Measurements from ENCODE around the gene HERPUD1. TPM values are rescaled to one million over a fixed set of nuclear protein-coding genes. Genes with fewer than 3 reads are reported as not detected.
"Not testable (repeated sequence)": the region's sequence is repeated elsewhere in the genome, so short reads cannot be mapped to it uniquely, and the experiment has no call there.

The HERPUD1 gene
- total RNA-seq, 5 donors from 2014 or later (not counting 1 experiment from before 2014, with no cell fraction given): 149 to 185 (median 167) TPM

- H3K27me3 ChIP-seq (replicated peaks in 1 of 2; ENCODE audit: control insufficient read depth in 2 of 2, extremely low read depth in 1 of 2, insufficient read depth in 2 of 2, low read length in 1 of 2): no peaks in the 10 kb centered on the region
- H3K36me3 Mint-ChIP-seq: peaks cover 25% of the 10 kb centered on the region
- 100% methylated on average over 2 of the region's 9 CpGs for whole genome bisulfite sequencing (ENCODE audit: insufficient coverage)
- H3K4me1 ChIP-seq (ENCODE audit: control insufficient read depth in 1 of 2, extremely low read depth in 1 of 2, insufficient read depth in 2 of 2, low read length in 2 of 2): peaks cover 20 to 70% of the 10 kb centered on the region in 2 experiments
- ChIA-PET POLR2A (interaction anchor here in 1 of 2 donors (0.7 to 1.1 kb wide), 2 partner anchors 8 to 117 kb away, joined by 3 to 5 read pairs; no protein-coding TSS in a partner anchor), CTCF (interaction anchor here (0.6 to 1.3 kb wide), 5 partner anchors 11 to 110 kb away, joined by 3 to 10 read pairs (median 3); no protein-coding TSS in a partner anchor)
- H3K4me3 Mint-ChIP-seq: no peak overlapping the region
- H3K4me1 Mint-ChIP-seq: peaks cover 83 to 84% (median 83%) of the 10 kb centered on the region in 3 donors
- DNase-seq (no peak), ATAC-seq (replicated peaks in 1 of 4) (no peak)
- no peaks in the 10 kb centered on the region for H3K9me3 ChIP-seq
- no peak overlapping the region for H3K4me3 ChIP-seq (ENCODE audit: control insufficient read depth in 1 of 2, extremely low read depth in 1 of 2, low read length in 1 of 2)
- H3K27me3 Mint-ChIP-seq: no peaks in the 10 kb centered on the region
- H3K9me3 Mint-ChIP-seq: no peaks in the 10 kb centered on the region
- H3K27ac ChIP-seq (ENCODE audit: low read length): no peak overlapping the region
- peaks cover 4 to 21% of the 10 kb centered on the region in 2 donors for H3K36me3 ChIP-seq (ENCODE audit: control insufficient read depth in 2 of 2, extremely low read depth in 1 of 2, insufficient read depth in 1 of 2, low read length in 1 of 2)
- peak overlapping the region; percentile 59 to 100 for H3K27ac Mint-ChIP-seq
Observed at GRCh38 chr16:56983211-56983751, 51.3 kb downstream of the HERPUD1 start.

- no peaks in the 10 kb centered on the region for H3K27me3 ChIP-seq (replicated peaks in 1 of 2; ENCODE audit: control insufficient read depth in 2 of 2, extremely low read depth in 1 of 2, insufficient read depth in 2 of 2, low read length in 1 of 2)
- H3K9me3 ChIP-seq: no peaks in the 10 kb centered on the region
- peak overlapping the region; percentile 2 to 99 (median 50) for H3K4me3 Mint-ChIP-seq
- peak overlapping the region; percentile 54 for H3K27ac ChIP-seq (ENCODE audit: low read length)
- H3K27me3 Mint-ChIP-seq: no peaks in the 10 kb centered on the region
- H3K27ac Mint-ChIP-seq: peak overlapping the region; percentile 98 to 100
- peaks cover 25% of the 10 kb centered on the region for H3K36me3 Mint-ChIP-seq
- peaks cover 4 to 21% of the 10 kb centered on the region in 2 donors for H3K36me3 ChIP-seq (ENCODE audit: control insufficient read depth in 2 of 2, extremely low read depth in 1 of 2, insufficient read depth in 1 of 2, low read length in 1 of 2)
- no peaks in the 10 kb centered on the region for H3K9me3 Mint-ChIP-seq
- peaks cover 25 to 77% of the 10 kb centered on the region in 2 experiments for H3K4me1 ChIP-seq (ENCODE audit: control insufficient read depth in 1 of 2, extremely low read depth in 1 of 2, insufficient read depth in 2 of 2, low read length in 2 of 2)
- POLR2A ChIA-PET: interaction anchor here in 1 of 2 donors (0.6 kb wide), 1 partner anchor 40 kb away, joined by 3 read pairs; no protein-coding TSS in a partner anchor
- CTCF ChIA-PET: interaction anchor here in 1 of 2 donors (0.7 to 1.6 kb wide), 2 partner anchors 20 to 114 kb away, joined by 3 to 4 read pairs; no protein-coding TSS in a partner anchor
- no peak overlapping the region for H3K4me3 ChIP-seq (ENCODE audit: control insufficient read depth in 1 of 2, extremely low read depth in 1 of 2, low read length in 1 of 2)
- peaks cover 78 to 90% (median 86%) of the 10 kb centered on the region in 3 donors for H3K4me1 Mint-ChIP-seq
- DNase-seq: no peak
- 81% methylated on average over 5 of the region's 6 CpGs for WGBS (ENCODE audit: insufficient coverage)
- ATAC-seq (replicated peaks in 1 of 4): no peak
Observed at GRCh38 chr16:56984639-56985038, 52.7 kb downstream of the HERPUD1 start.

- no peaks in the 10 kb centered on the region for H3K27me3 ChIP-seq (replicated peaks in 1 of 2; ENCODE audit: control insufficient read depth in 2 of 2, extremely low read depth in 1 of 2, insufficient read depth in 2 of 2, low read length in 1 of 2)
- H3K4me1 ChIP-seq (ENCODE audit: control insufficient read depth in 1 of 2, extremely low read depth in 1 of 2, insufficient read depth in 2 of 2, low read length in 2 of 2): peaks cover 25 to 77% of the 10 kb centered on the region in 2 experiments
- H3K4me3 ChIP-seq (ENCODE audit: control insufficient read depth in 1 of 2, extremely low read depth in 1 of 2, low read length in 1 of 2): no peak overlapping the region
- H3K4me1 Mint-ChIP-seq: peaks cover 73 to 87% (median 83%) of the 10 kb centered on the region in 3 donors
- ChIA-PET CTCF (interaction anchor here in 1 of 2 donors (1.6 kb wide), 1 partner anchor 21 kb away, joined by 4 read pairs; no protein-coding TSS in a partner anchor), POLR2A (interaction anchor here in 1 of 2 donors (0.6 kb wide), 1 partner anchor 41 kb away, joined by 3 read pairs; no protein-coding TSS in a partner anchor)
- peaks cover 25% of the 10 kb centered on the region for H3K36me3 Mint-ChIP-seq
- peak overlapping the region; percentile 54 for H3K27ac ChIP-seq (ENCODE audit: low read length)
- H3K9me3 Mint-ChIP-seq: no peaks in the 10 kb centered on the region
- H3K9me3 ChIP-seq: no peaks in the 10 kb centered on the region
- no peaks in the 10 kb centered on the region for H3K27me3 Mint-ChIP-seq
- DNase-seq (no peak), ATAC-seq (replicated peaks in 1 of 4) (no peak)
- H3K36me3 ChIP-seq (ENCODE audit: control insufficient read depth in 2 of 2, extremely low read depth in 1 of 2, insufficient read depth in 1 of 2, low read length in 1 of 2): peaks cover 4 to 21% of the 10 kb centered on the region in 2 donors
- peak overlapping the region; percentile 17 to 99 (median 50) for H3K4me3 Mint-ChIP-seq
- H3K27ac Mint-ChIP-seq: peak overlapping the region; percentile 98 to 100
- 77% methylated on average over 6 of the region's 7 CpGs for WGBS (ENCODE audit: insufficient coverage)
Observed at GRCh38 chr16:56985288-56985961, 53.5 kb downstream of the HERPUD1 start.

- DNase-seq (no peak), ATAC-seq (replicated peaks in 1 of 4) (no peak)
- ChIA-PET POLR2A (no interaction called here), CTCF (no interaction called here)
- Histone ChIP-seq H3K9me3 (no peaks in the 10 kb centered on the region), H3K4me1 (ENCODE audit: control insufficient read depth in 1 of 2, extremely low read depth in 1 of 2, insufficient read depth in 2 of 2, low read length in 2 of 2) (peaks cover 27 to 76% of the 10 kb centered on the region in 2 experiments), H3K4me3 (ENCODE audit: control insufficient read depth in 1 of 2, extremely low read depth in 1 of 2, low read length in 1 of 2) (no peak overlapping the region), H3K27me3 (replicated peaks in 1 of 2; ENCODE audit: control insufficient read depth in 2 of 2, extremely low read depth in 1 of 2, insufficient read depth in 2 of 2, low read length in 1 of 2) (no peaks in the 10 kb centered on the region), H3K36me3 (ENCODE audit: control insufficient read depth in 2 of 2, extremely low read depth in 1 of 2, insufficient read depth in 1 of 2, low read length in 1 of 2) (peaks cover 4 to 21% of the 10 kb centered on the region in 2 donors), H3K27ac (ENCODE audit: low read length) (peak overlapping the region; percentile 54)
- H3K4me1 Mint-ChIP-seq: peaks cover 72 to 87% (median 83%) of the 10 kb centered on the region in 3 donors
- peaks cover 28% of the 10 kb centered on the region for H3K36me3 Mint-ChIP-seq
- no peaks in the 10 kb centered on the region for H3K9me3 Mint-ChIP-seq
- WGBS (ENCODE audit: insufficient coverage): no CpG with 5 or more reads among the region's 2 CpGs
- H3K27ac Mint-ChIP-seq: peak overlapping the region; percentile 98 to 100
- H3K27me3 Mint-ChIP-seq: no peaks in the 10 kb centered on the region
- H3K4me3 Mint-ChIP-seq: peak overlapping the region in 2 of 3 donors; percentile 25 to 99
Observed at GRCh38 chr16:56985962-56986360, 54.0 kb downstream of the HERPUD1 start.

GRCh38 chr16:56986361-56986760, 54.4 kb downstream of the HERPUD1 start:
- ChIA-PET POLR2A (no interaction called here), CTCF (no interaction called here)
- Histone ChIP-seq H3K4me1 (ENCODE audit: control insufficient read depth in 1 of 2, extremely low read depth in 1 of 2, insufficient read depth in 2 of 2, low read length in 2 of 2) (peaks cover 27 to 76% of the 10 kb centered on the region in 2 experiments), H3K27ac (ENCODE audit: low read length) (peak overlapping the region; percentile 54), H3K9me3 (no peaks in the 10 kb centered on the region), H3K36me3 (ENCODE audit: control insufficient read depth in 2 of 2, extremely low read depth in 1 of 2, insufficient read depth in 1 of 2, low read length in 1 of 2) (peaks cover 4 to 24% of the 10 kb centered on the region in 2 donors), H3K4me3 (ENCODE audit: control insufficient read depth in 1 of 2, extremely low read depth in 1 of 2, low read length in 1 of 2) (no peak overlapping the region), H3K27me3 (replicated peaks in 1 of 2; ENCODE audit: control insufficient read depth in 2 of 2, extremely low read depth in 1 of 2, insufficient read depth in 2 of 2, low read length in 1 of 2) (no peaks in the 10 kb centered on the region)
- no peak for DNase-seq
- no peaks in the 10 kb centered on the region for H3K9me3 Mint-ChIP-seq
- WGBS (ENCODE audit: insufficient coverage): no CpG with 5 or more reads among the region's 1 CpG
- peaks cover 69 to 83% (median 81%) of the 10 kb centered on the region in 3 donors for H3K4me1 Mint-ChIP-seq
- no peaks in the 10 kb centered on the region for H3K27me3 Mint-ChIP-seq
- H3K36me3 Mint-ChIP-seq: peaks cover 28% of the 10 kb centered on the region
- peak overlapping the region; percentile 99 to 100 (median 99) for H3K4me3 Mint-ChIP-seq
- ATAC-seq (replicated peaks in 1 of 4): no peak
- peak overlapping the region; percentile 98 to 100 for H3K27ac Mint-ChIP-seq

GRCh38 chr16:56986908-56987307, 55.0 kb downstream of the HERPUD1 start:
- CTCF ChIA-PET, DNase-seq, POLR2A ChIA-PET: not testable (repeated sequence)

More at GRCh38 chr16:56986908-56987307, 55.0 kb downstream of the HERPUD1 start:
- H3K27me3 ChIP-seq (replicated peaks in 1 of 2; ENCODE audit: control insufficient read depth in 2 of 2, extremely low read depth in 1 of 2, insufficient read depth in 2 of 2, low read length in 1 of 2); H3K9me3 Mint-ChIP-seq; H3K27me3 Mint-ChIP-seq; ATAC-seq (replicated peaks in 1 of 4); H3K9me3 ChIP-seq: not testable (repeated sequence)
- H3K36me3 Mint-ChIP-seq: peaks cover 27% of the 10 kb centered on the region
- 89% methylated on average over 3 of the region's 4 CpGs for WGBS (ENCODE audit: insufficient coverage)
- Histone ChIP-seq H3K27ac (ENCODE audit: low read length) (peak overlapping the region; percentile 54), H3K36me3 (ENCODE audit: control insufficient read depth in 2 of 2, extremely low read depth in 1 of 2, insufficient read depth in 1 of 2, low read length in 1 of 2) (peaks cover 4 to 24% of the 10 kb centered on the region in 2 donors), H3K4me1 (ENCODE audit: control insufficient read depth in 1 of 2, extremely low read depth in 1 of 2, insufficient read depth in 2 of 2, low read length in 2 of 2) (peaks cover 28 to 82% of the 10 kb centered on the region in 2 experiments), H3K4me3 (ENCODE audit: control insufficient read depth in 1 of 2, extremely low read depth in 1 of 2, low read length in 1 of 2) (peak overlapping the region in 1 of 2 donors; percentile 93)
- H3K4me3 Mint-ChIP-seq: peak overlapping the region; percentile 99 to 100 (median 99)
- H3K27ac Mint-ChIP-seq: peak overlapping the region; percentile 98 to 100
- H3K4me1 Mint-ChIP-seq: peaks cover 68 to 83% (median 81%) of the 10 kb centered on the region in 3 donors
